ENCODE results near the gene FOXD4. TPM values are rescaled to one million over a fixed set of nuclear protein-coding genes. Genes with fewer than 3 reads are reported as not detected.
"Not testable (repeated sequence)": the region's sequence is repeated elsewhere in the genome, so short reads cannot be mapped to it uniquely, and the experiment has no call there.

Gene FOXD4
- total RNA-seq, 1 donor from 2014 or later, result not detected

DNA sequence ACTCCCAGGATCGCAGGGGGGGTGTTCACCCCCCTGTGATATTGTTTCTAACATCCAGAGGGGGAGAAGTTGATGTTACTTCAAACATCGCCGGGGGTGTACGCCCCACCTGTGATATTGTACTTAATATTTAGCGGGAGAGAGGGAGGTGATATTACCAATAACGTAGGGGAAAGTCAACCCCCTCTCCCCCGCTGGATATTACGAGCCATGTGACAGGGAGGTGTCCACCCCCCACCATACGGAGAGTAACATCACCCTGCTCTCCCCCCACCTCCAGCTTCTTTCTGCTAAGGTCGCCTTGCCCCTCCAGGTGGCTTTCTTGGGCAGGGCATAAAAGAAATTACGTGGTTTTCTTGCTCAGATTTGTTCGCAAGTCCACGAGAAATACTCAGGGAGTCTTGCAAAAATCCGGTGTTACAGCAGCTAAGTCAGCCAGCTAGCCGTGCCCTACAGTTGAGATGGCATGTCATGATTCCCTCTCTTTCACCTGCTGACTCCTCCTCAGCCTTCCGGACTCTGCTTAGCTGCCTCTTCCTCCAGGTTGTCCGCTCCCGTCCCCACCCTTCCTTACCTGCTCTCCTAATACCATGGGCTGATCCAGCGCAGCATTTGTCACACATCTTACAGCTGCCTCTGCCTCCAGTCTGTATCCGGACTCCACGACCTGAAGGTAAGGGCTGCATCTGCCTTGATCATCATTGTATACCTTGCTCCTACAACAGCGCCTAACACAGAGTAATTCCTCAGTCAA lies 9.3 kb downstream of the FOXD4 start:
- intact Hi-C loops (cut with micrococcal nuclease); H3K4me3 Mint-ChIP-seq; DNase-seq; H3K36me3 Mint-ChIP-seq (ENCODE audit: low read depth); H3K9me3 Mint-ChIP-seq; H3K27ac Mint-ChIP-seq; H3K4me1 Mint-ChIP-seq: not testable (repeated sequence)
- peaks cover 38% of the 10 kb centered on the region for H3K27me3 Mint-ChIP-seq

DNA sequence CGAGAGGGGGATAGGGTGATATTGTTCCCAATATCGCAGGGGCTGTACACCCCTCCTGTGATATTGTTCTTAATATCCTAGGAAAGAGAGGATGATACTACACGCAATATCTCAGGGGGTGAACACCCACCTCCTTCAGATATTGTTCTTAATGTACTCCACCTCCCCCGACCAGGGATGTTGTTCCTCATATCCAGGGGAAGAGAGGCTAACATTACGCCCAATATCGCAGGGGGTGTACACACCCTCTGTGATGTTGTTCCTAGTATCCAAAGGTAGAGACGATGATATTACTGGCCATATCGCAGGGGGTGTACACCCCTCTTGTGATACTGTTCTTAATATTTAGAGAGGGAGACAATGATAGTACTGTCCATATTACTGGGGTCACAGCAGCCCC lies 12.2 kb downstream of the FOXD4 start:
- intact Hi-C loops (cut with micrococcal nuclease), result not testable (repeated sequence)

DNA sequence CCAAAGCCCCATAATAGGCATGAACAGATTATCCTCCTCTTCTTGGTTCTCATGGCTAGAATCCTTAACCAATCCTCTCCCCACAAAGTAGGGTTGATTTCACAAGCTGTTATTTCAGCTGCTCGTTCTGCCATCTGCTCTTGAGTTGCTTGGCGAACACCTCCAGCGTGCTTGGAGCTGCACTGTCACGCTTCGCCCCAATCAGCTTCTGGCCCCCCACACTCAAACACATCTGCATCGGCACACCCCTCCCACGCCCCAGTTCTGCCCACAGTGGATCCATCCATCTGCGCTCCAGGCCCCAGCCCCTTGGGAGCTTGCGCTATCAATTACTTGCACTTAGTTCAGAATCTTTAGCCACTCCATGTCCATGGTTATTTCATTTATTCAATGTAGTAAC lies 17.8 kb downstream of the FOXD4 start:
- DNase-seq; intact Hi-C loops (cut with micrococcal nuclease); H3K9me3 Mint-ChIP-seq; H3K4me3 Mint-ChIP-seq; H3K27me3 Mint-ChIP-seq; H3K27ac Mint-ChIP-seq; H3K36me3 Mint-ChIP-seq (ENCODE audit: low read depth); H3K4me1 Mint-ChIP-seq: not testable (repeated sequence)

More for the DNA sequence above, 12.2 kb downstream of the FOXD4 start:
- H3K9me3 Mint-ChIP-seq; H3K4me3 Mint-ChIP-seq; H3K4me1 Mint-ChIP-seq; H3K27ac Mint-ChIP-seq; H3K36me3 Mint-ChIP-seq (ENCODE audit: low read depth): not testable (repeated sequence)
- peaks cover 31% of the 10 kb centered on the region for H3K27me3 Mint-ChIP-seq
- DNase-seq, result peak; percentile 62

DNA sequence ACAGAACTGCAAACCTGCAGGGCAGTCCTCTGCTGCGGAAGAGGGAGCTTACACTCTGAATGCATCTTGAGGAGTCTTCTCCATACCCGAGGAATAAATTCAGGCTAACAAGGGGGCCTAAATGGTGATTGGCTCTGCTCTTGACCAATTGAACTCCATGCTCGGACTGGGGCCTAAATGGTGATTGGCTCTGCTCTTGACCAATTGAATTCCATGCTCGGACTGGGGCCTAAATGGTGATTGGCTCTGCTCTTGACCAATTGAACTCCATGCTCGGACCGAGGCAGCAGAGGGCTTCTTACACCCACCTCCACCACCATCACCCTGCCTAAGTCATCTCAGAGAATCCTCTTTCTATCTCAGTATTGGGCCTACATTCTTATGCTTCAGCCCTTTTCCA lies 18.4 kb downstream of the FOXD4 start:
- H3K4me3 Mint-ChIP-seq; DNase-seq; H3K27ac Mint-ChIP-seq; intact Hi-C loops (cut with micrococcal nuclease); H3K27me3 Mint-ChIP-seq; H3K9me3 Mint-ChIP-seq; H3K4me1 Mint-ChIP-seq; H3K36me3 Mint-ChIP-seq (ENCODE audit: low read depth): not testable (repeated sequence)

DNA sequence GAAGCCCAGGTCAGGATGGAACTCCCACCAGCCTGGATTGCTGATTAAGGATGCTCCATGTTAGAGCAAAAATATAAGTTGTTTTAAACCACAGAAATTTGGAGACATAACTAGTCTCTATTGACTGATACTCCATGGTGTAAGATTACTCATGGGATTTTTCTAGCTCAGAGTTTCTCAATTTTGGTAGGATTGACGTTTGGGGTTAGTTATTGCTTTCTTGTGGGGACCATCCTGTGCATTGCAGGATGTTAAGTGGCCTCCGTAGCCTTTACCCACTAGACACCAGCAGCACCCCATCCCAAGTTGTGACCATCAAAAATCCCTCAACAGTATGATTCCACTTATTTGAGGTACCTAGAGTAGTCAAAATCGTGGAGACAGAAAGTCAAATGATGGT lies 19.4 kb downstream of the FOXD4 start:
- DNase-seq; H3K27ac Mint-ChIP-seq; H3K4me3 Mint-ChIP-seq; H3K36me3 Mint-ChIP-seq (ENCODE audit: low read depth); H3K9me3 Mint-ChIP-seq; H3K27me3 Mint-ChIP-seq; H3K4me1 Mint-ChIP-seq; intact Hi-C loops (cut with micrococcal nuclease): not testable (repeated sequence)

DNA sequence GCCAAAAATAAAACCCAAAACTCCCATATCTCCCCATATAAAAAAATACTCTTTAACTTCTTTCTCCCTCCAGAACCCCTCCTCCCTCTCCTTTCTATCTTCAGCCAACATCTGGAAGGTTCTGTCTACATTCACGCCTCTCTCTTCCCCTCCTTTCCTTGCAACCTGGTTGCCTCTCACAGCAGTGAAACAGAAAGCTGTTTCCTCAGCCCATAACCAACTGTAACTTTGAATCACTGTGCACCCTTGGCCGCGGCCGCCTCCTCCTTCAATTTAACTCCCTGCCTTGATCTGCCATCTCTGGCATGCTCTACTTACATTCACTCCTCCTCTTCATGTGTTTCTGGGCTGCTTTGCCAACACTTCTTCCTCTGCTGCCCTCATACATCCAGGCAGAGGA lies 23.2 kb downstream of the FOXD4 start:
- H3K4me3 Mint-ChIP-seq, result peak overlapping the region; percentile 41
- DNase-seq, result peak; percentile 66
- not testable (repeated sequence) for H3K27me3 Mint-ChIP-seq

DNA sequence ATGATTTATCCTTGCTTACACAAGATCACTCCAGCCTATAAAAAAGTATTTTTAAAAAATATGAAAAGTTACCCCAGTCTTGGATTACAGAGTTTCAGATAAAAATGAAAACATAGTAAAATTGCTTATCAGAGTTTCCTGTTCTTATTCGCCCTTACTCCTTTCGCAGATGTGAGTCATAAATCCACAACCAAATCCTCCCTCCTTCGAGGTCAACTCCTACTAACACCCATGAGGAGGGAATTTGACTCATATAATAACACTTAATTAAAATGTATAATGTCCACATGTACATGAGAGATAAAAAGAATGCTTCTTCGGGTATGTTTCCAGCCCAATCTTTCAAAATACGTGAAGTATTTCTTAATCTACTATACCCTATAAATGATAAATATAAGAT lies 23.9 kb downstream of the FOXD4 start:
- H3K27me3 Mint-ChIP-seq; H3K27ac Mint-ChIP-seq; DNase-seq; H3K9me3 Mint-ChIP-seq; H3K4me1 Mint-ChIP-seq; H3K4me3 Mint-ChIP-seq; H3K36me3 Mint-ChIP-seq (ENCODE audit: low read depth); intact Hi-C loops (cut with micrococcal nuclease): not testable (repeated sequence)

More for the DNA sequence above, 23.2 kb downstream of the FOXD4 start:
- H3K4me1 Mint-ChIP-seq; intact Hi-C loops (cut with micrococcal nuclease); H3K9me3 Mint-ChIP-seq; H3K36me3 Mint-ChIP-seq (ENCODE audit: low read depth): not testable (repeated sequence)
- H3K27ac Mint-ChIP-seq, result peak overlapping the region; percentile 66

DNA sequence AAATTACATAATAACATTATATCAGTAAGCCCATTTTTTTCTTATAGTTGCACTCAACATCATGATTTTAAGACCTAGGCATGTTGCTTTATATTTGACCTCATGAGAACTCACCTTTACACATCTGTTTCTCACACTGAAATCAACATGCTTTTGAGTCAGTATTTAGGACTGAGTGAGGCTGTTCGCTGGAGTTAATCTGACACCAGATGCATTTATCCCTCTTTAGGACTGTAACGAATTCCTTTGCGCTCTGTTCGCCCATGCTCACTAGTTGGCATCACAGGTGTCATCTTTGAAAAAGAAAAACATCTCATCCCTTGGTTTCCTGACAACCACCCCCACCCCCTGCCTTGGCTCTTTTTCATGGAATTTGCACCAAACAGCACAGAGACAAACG lies 24.3 kb downstream of the FOXD4 start:
- DNase-seq; H3K27me3 Mint-ChIP-seq; H3K27ac Mint-ChIP-seq; H3K36me3 Mint-ChIP-seq (ENCODE audit: low read depth); H3K4me1 Mint-ChIP-seq; H3K9me3 Mint-ChIP-seq; H3K4me3 Mint-ChIP-seq; intact Hi-C loops (cut with micrococcal nuclease): not testable (repeated sequence)

DNA sequence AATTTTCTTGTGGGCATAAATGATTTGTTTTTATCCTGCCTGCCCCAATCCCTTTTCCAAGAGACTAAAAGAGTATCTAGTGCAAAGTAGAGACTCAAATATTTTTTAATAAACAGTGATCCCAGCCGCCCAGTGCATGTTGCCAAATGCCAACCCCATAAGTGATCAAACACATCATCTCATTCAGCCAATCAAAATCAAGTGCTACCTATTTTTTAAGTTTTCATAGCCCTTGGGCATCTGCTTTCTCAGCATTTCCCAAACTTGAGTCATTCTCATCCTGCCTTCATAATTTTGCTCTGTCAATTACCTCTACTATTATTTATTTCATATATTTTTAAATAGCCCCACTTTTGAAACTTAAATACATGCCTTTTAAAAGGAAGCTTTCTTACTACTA lies 27.4 kb downstream of the FOXD4 start:
- H3K36me3 Mint-ChIP-seq (ENCODE audit: low read depth); intact Hi-C loops (cut with micrococcal nuclease); DNase-seq; H3K27ac Mint-ChIP-seq; H3K9me3 Mint-ChIP-seq; H3K4me1 Mint-ChIP-seq; H3K4me3 Mint-ChIP-seq: not testable (repeated sequence)
- peaks cover 15% of the 10 kb centered on the region for H3K27me3 Mint-ChIP-seq

DNA sequence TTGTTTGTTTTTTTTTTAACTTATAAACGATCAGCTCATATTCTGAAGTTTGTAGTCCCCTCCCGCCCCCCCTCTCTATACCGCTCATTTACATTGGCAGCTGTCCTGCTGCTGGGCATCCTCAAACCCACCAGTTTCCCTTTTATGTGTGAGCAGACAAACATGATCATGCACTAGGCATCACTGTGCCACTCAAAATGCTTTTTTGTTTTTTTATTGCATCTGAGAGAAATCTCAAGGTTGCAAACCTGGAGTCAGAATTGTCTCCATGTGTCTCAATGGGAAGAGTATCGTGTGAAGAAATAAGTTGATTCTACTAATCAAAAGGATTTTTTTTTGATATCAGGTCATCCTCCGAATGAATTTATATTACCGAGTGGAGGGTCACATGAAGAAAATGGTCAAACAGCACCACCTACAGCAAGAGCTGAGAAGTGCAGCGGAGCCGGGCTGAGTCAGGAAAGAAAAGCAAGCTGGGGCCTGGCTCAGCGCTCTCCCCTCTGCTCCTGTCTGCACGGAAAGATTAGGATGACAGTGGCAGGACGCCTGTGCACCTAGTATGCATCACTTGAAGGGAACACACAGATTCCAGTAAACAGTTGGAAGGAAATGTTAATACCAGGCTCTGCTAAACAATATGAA lies 29.7 kb downstream of the FOXD4 start:
- peaks cover 16% of the 10 kb centered on the region for H3K27me3 Mint-ChIP-seq
- H3K4me3 Mint-ChIP-seq; H3K36me3 Mint-ChIP-seq (ENCODE audit: low read depth); intact Hi-C loops (cut with micrococcal nuclease); DNase-seq; H3K4me1 Mint-ChIP-seq; H3K9me3 Mint-ChIP-seq; H3K27ac Mint-ChIP-seq: not testable (repeated sequence)

DNA sequence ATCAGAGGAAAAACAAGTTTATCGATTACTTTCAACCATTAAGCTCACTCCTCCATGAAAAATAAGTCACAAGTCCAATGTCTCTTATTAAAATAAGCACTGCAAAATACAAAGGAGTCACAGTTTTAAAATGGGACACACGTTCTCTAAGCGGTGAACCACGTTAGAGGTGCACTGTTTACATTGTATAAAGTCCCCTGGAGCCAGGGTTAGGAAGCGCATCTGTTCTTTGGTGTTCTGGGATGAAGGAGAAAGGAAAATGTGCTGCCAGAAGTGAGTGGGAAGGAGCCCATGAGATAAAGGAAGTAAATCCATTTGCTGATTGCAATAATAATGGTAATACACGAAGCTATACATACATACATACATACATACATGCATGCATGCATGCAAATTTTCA lies 30.4 kb downstream of the FOXD4 start:
- H3K4me3 Mint-ChIP-seq; intact Hi-C loops (cut with micrococcal nuclease): not testable (repeated sequence)

DNA sequence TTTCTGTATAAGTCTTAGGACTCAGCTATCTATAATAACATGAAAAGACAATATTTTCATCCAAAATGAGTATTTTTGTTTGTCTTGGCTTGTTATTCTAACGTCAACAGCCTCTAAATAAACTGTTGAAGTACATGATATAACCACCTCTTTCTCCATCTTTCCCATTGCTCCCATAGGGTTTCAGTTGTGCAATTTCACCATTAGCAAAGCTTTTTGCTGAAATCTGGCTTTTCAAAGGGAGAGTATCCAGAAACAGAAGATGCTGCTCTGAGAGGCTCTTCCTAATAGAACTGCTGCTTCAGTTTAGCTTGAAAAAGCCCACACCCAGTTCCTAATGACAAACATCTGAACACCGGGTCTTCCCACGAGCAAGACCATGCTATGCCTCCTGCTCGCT lies 31.1 kb downstream of the FOXD4 start:
- H3K9me3 Mint-ChIP-seq; H3K4me3 Mint-ChIP-seq; H3K4me1 Mint-ChIP-seq; DNase-seq; H3K27ac Mint-ChIP-seq; intact Hi-C loops (cut with micrococcal nuclease); H3K36me3 Mint-ChIP-seq (ENCODE audit: low read depth): not testable (repeated sequence)
- peaks cover 16% of the 10 kb centered on the region for H3K27me3 Mint-ChIP-seq

More for the DNA sequence above, 30.4 kb downstream of the FOXD4 start:
- not testable (repeated sequence) for H3K4me1 Mint-ChIP-seq; H3K9me3 Mint-ChIP-seq; H3K27ac Mint-ChIP-seq; H3K36me3 Mint-ChIP-seq (ENCODE audit: low read depth); DNase-seq
- peaks cover 16% of the 10 kb centered on the region for H3K27me3 Mint-ChIP-seq

DNA sequence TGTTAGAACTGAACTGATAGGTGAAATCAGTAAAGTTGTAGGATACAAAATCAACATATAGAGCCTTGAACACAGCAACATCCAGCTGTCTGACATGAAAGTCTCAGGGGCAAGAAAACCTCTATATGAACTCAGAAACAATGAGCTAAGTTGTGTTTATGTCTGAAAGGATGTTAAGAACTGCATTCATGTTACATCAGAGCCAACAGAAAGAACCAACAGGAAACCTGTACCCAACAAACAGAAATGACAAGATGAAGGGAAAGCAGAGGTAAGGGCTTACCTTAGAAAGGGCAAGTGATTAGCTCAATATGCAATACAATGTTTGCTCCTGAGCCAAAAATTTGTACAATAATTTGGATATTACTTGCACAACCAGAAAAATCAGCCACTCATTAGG lies 31.5 kb downstream of the FOXD4 start:
- intact Hi-C loops (cut with micrococcal nuclease); H3K36me3 Mint-ChIP-seq (ENCODE audit: low read depth); H3K4me1 Mint-ChIP-seq; H3K4me3 Mint-ChIP-seq; H3K27ac Mint-ChIP-seq; DNase-seq; H3K9me3 Mint-ChIP-seq: not testable (repeated sequence)
- peaks cover 18% of the 10 kb centered on the region for H3K27me3 Mint-ChIP-seq

DNA sequence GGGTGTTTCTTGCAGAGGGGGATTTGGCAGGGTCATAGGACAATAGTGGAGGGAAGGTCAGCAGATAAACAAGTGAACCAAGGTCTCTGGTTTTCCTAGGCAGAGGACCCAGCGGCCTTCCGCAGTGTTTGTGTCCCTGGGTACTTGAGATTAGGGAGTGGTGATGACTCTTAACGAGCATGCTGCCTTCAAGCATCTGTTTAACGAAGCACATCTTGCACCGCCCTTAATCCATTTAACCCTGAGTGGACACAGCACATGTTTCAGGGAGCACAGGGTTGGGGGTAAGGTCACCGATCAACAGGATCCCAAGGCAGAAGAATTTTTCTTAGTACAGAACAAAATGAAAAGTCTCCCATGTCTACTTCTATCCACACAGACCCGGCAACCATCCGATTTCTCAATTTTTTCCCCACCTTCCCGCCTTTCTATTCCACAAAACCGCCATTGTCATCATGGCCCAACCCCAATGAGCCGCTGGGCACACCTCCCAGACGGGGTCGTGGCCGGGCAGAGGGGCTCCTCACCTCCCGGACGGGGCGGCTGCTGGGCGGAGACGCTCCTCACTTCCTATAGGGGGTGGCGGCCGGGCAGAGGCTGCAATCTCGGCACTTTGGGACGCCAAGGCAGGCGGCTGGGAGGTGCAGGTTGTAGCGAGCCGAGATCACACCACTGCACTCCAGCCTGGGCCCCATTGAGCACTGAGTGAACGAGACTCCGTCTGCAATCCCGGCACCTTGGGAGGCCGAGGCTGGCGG lies 35.1 kb downstream of the FOXD4 start:
- H3K4me3 Mint-ChIP-seq; H3K36me3 Mint-ChIP-seq (ENCODE audit: low read depth); H3K9me3 Mint-ChIP-seq; intact Hi-C loops (cut with micrococcal nuclease); H3K4me1 Mint-ChIP-seq; H3K27ac Mint-ChIP-seq: not testable (repeated sequence)
- peak; percentile 43 for DNase-seq
- peaks cover 20% of the 10 kb centered on the region for H3K27me3 Mint-ChIP-seq
